Limb (tissue), 2 donors: ENCODE measurements around the gene EXOC6B.
"Not testable (repeated sequence)": the region's sequence is repeated elsewhere in the genome, so short reads cannot be mapped to it uniquely, and the experiment has no call there.

Experiments
- DNase-seq, 2 donors: peaks; one replicate each; pipeline ENCODE4 v3.0.0-alpha.2; 2016; ENCODE audit errors: extremely low spot score in 2 of 2

Gene EXOC6B

GRCh38 chr2:72613931-72614330, 211.9 kb downstream of the EXOC6B start:
- DNase-seq = no peak

GRCh38 chr2:72612614-72613160, 213.1 kb downstream of the EXOC6B start:
- no peak for DNase-seq

GRCh38 chr2:72607189-72607588, 218.6 kb downstream of the EXOC6B start:
- DNase-seq = no peak

- peak in 1 of 2 donors; percentile 40 for DNase-seq
Observed at GRCh38 chr2:72605836-72606442, 219.9 kb downstream of the EXOC6B start.

- DNase-seq = no peak
Observed at GRCh38 chr2:72604468-72604867, 221.4 kb downstream of the EXOC6B start.

- DNase-seq = peak in 1 of 2 donors; percentile 12
Observed at GRCh38 chr2:72603481-72603880, 222.4 kb downstream of the EXOC6B start.

- no peak for DNase-seq
Observed at GRCh38 chr2:72602711-72603110, 223.1 kb downstream of the EXOC6B start.

- DNase-seq = no peak
Observed at GRCh38 chr2:72602095-72602494, 223.7 kb downstream of the EXOC6B start.

GRCh38 chr2:72583836-72584235, 242.0 kb downstream of the EXOC6B start:
- not testable (repeated sequence) for DNase-seq

GRCh38 chr2:72583376-72583775, 242.5 kb downstream of the EXOC6B start:
- DNase-seq = no peak

- no peak for DNase-seq
Observed at GRCh38 chr2:72581560-72582181, 244.2 kb downstream of the EXOC6B start.

GRCh38 chr2:72579591-72580180, 246.1 kb downstream of the EXOC6B start:
- peak in 1 of 2 donors; percentile 82 for DNase-seq

GRCh38 chr2:72576861-72577260, 249.0 kb downstream of the EXOC6B start:
- DNase-seq = no peak

- DNase-seq = no peak
Observed at GRCh38 chr2:72576459-72576858, 249.4 kb downstream of the EXOC6B start.

GRCh38 chr2:72574886-72575285, 250.9 kb downstream of the EXOC6B start:
- DNase-seq = no peak

GRCh38 chr2:72573232-72573631, 252.6 kb downstream of the EXOC6B start:
- DNase-seq = no peak

GRCh38 chr2:72572501-72572900, 253.3 kb downstream of the EXOC6B start:
- no peak for DNase-seq

GRCh38 chr2:72570413-72570812, 255.4 kb downstream of the EXOC6B start:
- no peak for DNase-seq

- DNase-seq = no peak
Observed at GRCh38 chr2:72562451-72563153, 263.2 kb downstream of the EXOC6B start.

GRCh38 chr2:72561621-72562318, 264.1 kb downstream of the EXOC6B start:
- no peak for DNase-seq

GRCh38 chr2:72555943-72556342, 269.9 kb downstream of the EXOC6B start:
- DNase-seq = no peak
